ENCODE measurements around the gene DTHD1. TPM values are rescaled to one million over a fixed set of nuclear protein-coding genes. Genes with fewer than 3 reads are reported as not detected.

The DTHD1 gene
- total RNA-seq, 4 donors from 2014 or later = 0.68 to 1.3 TPM; not detected in 2

DNA sequence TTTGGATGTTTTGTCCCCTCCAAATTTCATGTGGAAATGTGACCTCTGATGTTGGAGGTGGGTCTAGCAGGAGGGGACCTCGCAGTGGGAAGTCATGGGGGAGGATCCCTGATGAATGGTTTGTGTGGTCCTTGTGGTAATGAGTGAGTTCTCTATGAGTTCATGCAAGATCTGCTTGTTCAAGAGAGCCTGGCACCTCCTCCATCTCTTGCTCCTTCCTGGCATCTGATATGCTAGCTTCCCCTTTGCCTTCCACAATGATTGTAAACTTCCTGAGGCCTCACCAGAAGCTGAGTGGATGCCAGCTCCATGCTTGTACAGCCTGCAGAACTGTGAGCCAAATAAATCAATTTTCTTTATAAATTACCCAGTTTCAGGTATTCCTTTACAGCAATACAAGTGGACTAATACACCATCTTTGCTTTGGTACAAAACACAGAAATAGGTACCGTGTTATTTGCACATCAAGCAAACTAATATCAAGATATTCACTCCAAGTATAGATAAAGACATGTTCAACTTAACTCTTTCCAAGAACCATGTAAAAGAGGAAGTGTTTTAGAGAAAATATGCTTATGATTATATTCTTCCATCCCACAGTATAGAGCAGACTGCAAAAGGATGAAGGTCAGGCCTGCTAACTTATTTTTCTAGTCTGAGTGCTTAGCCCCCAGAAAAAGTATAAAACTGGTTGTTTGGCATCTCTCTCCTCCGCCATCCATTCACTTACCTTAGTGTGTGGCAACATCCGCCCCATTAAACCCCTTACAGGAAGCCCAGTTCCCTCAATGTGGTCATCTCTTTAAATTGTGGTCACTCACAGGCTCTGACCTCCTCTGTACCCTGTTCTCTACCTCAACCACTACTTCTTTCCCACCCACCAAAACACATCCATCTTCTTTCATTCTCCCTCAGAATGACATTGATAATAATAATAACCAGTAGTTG is 43.8 kb upstream of the DTHD1 start:
- intact Hi-C loops (cut with DNase I; ENCODE audit: low total_unique reads) (loop anchor here (5.0 kb wide), 1 partner anchor 1605 kb away; no protein-coding TSS in a partner anchor), in situ Hi-C loops (cut with MboI; ENCODE audit: low pct_ligation_motif_present in 1 of 4, low pct_unique_long_range_greater_than_20kb in 1 of 4, low sequenced_read_pairs in 3 of 4) (no loop called here)
- no peak for TF ChIP-seq POLR2A (IDR thresholded peaks at IDR 0.05)
- TF ChIP-seq POLR2AphosphoS5 (IDR thresholded peaks at IDR 0.05) = no peak
- TF ChIP-seq EP300 (IDR thresholded peaks at IDR 0.05; ENCODE audit: low read depth) = no peak
- TF ChIP-seq, protein P1, sequence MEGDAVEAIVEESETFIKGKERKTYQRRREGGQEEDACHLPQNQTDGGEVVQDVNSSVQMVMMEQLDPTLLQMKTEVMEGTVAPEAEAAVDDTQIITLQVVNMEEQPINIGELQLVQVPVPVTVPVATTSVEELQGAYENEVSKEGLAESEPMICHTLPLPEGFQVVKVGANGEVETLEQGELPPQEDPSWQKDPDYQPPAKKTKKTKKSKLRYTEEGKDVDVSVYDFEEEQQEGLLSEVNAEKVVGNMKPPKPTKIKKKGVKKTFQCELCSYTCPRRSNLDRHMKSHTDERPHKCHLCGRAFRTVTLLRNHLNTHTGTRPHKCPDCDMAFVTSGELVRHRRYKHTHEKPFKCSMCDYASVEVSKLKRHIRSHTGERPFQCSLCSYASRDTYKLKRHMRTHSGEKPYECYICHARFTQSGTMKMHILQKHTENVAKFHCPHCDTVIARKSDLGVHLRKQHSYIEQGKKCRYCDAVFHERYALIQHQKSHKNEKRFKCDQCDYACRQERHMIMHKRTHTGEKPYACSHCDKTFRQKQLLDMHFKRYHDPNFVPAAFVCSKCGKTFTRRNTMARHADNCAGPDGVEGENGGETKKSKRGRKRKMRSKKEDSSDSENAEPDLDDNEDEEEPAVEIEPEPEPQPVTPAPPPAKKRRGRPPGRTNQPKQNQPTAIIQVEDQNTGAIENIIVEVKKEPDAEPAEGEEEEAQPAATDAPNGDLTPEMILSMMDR (IDR thresholded peaks at IDR 0.05) = no peak

DNA sequence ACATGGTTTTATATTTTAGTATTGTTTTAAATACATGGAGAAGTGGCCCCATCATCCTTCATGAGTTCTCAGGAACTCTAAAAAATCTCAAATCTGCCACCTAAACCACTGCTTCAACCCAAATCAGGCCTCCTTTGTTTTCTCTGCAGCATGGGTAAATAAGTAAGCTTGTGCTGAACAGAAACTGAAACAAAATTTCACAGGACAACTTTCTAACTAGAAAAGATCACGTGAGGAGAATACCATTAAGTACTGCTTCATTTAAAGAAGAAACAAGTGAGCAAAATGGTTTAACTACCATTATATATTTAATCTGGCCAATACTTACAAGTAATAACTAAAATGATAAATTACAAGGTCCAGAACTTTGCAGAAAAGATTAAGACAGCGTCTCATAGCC is 39.6 kb upstream of the DTHD1 start:
- 11 to 19% methylated on average over 2 of the region's 2 CpGs for WGBS, 2 donors (ENCODE audit: low coverage in 1 of 2)
- Histone ChIP-seq H3K27ac (peak overlapping the region; percentile 13 to 98 (median 94)), H3K36me3 (no peaks in the 10 kb centered on the region), H3K4me3 (peak overlapping the region in 3 of 4 donors; percentile 21 to 99 (median 90)), H3K9me3 (no peaks in the 10 kb centered on the region), H3K27me3 (no peaks in the 10 kb centered on the region), H3K4me1 (peaks cover 0 to 22% (median 6%) of the 10 kb centered on the region in 4 donors)
- TF ChIP-seq POLR2A (IDR thresholded peaks at IDR 0.05) = no peak
- no peak for TF ChIP-seq EP300 (IDR thresholded peaks at IDR 0.05; ENCODE audit: low read depth)
- TF ChIP-seq, protein P1 (IDR thresholded peaks at IDR 0.05) = no peak
- TF ChIP-seq POLR2AphosphoS5 (IDR thresholded peaks at IDR 0.05) = no peak
- intact Hi-C loops (cut with DNase I; ENCODE audit: low total_unique reads) = no loop called here
- no peak for DNase-seq
- in situ Hi-C loops (cut with MboI; ENCODE audit: low pct_ligation_motif_present in 1 of 4, low pct_unique_long_range_greater_than_20kb in 1 of 4, low sequenced_read_pairs in 3 of 4) = no loop called here

More for the DNA sequence above, 43.8 kb upstream of the DTHD1 start:
- Histone ChIP-seq H3K27me3 (no peaks in the 10 kb centered on the region), H3K4me1 (peaks cover 0 to 18% (median 6%) of the 10 kb centered on the region in 4 donors), H3K4me3 (no peak overlapping the region), H3K9me3 (no peaks in the 10 kb centered on the region), H3K27ac (no peak overlapping the region), H3K36me3 (no peaks in the 10 kb centered on the region)
- no peak for DNase-seq
- 77 to 81% methylated on average over 3 to 4 of the region's 4 CpGs for WGBS, 2 donors (ENCODE audit: low coverage in 1 of 2)

DNA sequence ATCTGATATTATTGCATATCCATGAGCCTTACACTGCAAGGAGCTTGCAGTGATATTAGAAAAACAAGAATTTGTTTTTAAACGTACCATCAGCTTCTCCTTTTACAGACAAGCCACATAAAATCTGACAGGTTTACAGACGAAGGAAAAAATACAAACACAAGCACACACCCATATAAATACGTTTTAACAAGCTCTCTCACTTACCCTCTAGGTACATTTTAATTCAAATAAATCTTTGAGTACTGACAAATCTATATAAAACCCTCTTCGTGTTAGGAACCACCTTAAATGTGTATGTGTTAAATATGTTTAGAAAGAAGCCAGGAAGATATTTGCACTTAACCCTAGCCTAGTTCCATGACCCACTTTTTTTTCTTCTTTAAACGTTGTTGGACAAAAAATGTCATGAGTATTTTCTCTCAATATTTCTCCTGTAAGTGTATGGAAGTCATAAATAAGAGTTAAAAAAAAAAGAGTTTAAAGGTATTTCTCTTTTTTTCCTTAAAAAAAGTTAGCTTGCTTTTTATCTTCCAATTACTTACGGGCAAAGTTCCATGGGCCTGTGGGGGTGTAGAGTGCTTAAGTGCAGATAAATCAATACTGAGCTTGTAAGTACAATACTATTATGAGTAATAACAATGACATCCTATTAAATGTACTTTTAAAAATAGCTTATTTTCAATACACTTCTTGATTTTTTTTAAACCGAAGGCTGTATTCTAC is 38.6 kb upstream of the DTHD1 start:
- H3K27ac ChIP-seq = peak overlapping the region; percentile 88 to 98 (median 94)
- peaks cover 0 to 22% (median 6%) of the 10 kb centered on the region in 4 donors for H3K4me1 ChIP-seq
- H3K27me3 ChIP-seq = no peaks in the 10 kb centered on the region
- in situ Hi-C loops (cut with MboI; ENCODE audit: low pct_ligation_motif_present in 1 of 4, low pct_unique_long_range_greater_than_20kb in 1 of 4, low sequenced_read_pairs in 3 of 4) = no loop called here
- no peak for DNase-seq
- TF ChIP-seq EP300 (IDR thresholded peaks at IDR 0.05; ENCODE audit: low read depth) = no peak
- TF ChIP-seq POLR2A (IDR thresholded peaks at IDR 0.05) = no peak
- TF ChIP-seq POLR2AphosphoS5 (IDR thresholded peaks at IDR 0.05) = no peak
- TF ChIP-seq, protein P1 (IDR thresholded peaks at IDR 0.05) = no peak
- H3K4me3 ChIP-seq = peak overlapping the region in 3 of 4 donors; percentile 73 to 99 (median 90)
- 9 to 15% methylated on average over 7 of the region's 7 CpGs for WGBS, 2 donors (ENCODE audit: low coverage in 1 of 2)
- no peaks in the 10 kb centered on the region for H3K9me3 ChIP-seq
- H3K36me3 ChIP-seq = no peaks in the 10 kb centered on the region
- intact Hi-C loops (cut with DNase I; ENCODE audit: low total_unique reads) = no loop called here
